Measurements from ENCODE around the gene AQP12A.

The AQP12A gene

GRCh38 chr2:240728827-240729226 lies 37.2 kb downstream of the AQP12A start:
- no peak overlapping the region for H3K4me3 ChIP-seq (ENCODE audit: insufficient read depth, low read length, poor library complexity, severe bottlenecking)
- H4K20me1 ChIP-seq (ENCODE audit: low read depth, low read length): no peaks in the 10 kb centered on the region
- no peaks in the 10 kb centered on the region for H3K27me3 ChIP-seq (ENCODE audit: low read length)
- no peaks in the 10 kb centered on the region for H3K9me3 ChIP-seq (ENCODE audit: insufficient read depth, low read length)
- H3F3A ChIP-seq (ENCODE audit: insufficient read depth): no peaks in the 10 kb centered on the region
- H3K9me2 ChIP-seq (replicated peaks; ENCODE audit: insufficient read depth, low read length): no peaks in the 10 kb centered on the region
- H3K79me2 ChIP-seq (ENCODE audit: insufficient read depth, low read length): no peaks in the 10 kb centered on the region
- H3K36me3 ChIP-seq (ENCODE audit: low read length): no peaks in the 10 kb centered on the region
- no peak overlapping the region for H3K9ac ChIP-seq (ENCODE audit: low read length)
- H3K27ac ChIP-seq (ENCODE audit: low read depth, low read length): no peak overlapping the region
- TF ChIP-seq EZH2phosphoT487 (conservative IDR thresholded peaks at IDR 0.05; ENCODE audit: low read length): no peak
- no peak for TF ChIP-seq CTCF (IDR thresholded peaks at IDR 0.05; ENCODE audit: insufficient read depth, low read length, poor library complexity, severe bottlenecking)
- H2AFZ ChIP-seq (ENCODE audit: low read depth, low read length, severe bottlenecking): no peak overlapping the region
- no peak overlapping the region for H3K4me2 ChIP-seq (ENCODE audit: low read depth, low read length, poor library complexity, severe bottlenecking)

- Histone ChIP-seq H3K9me2 (replicated peaks; ENCODE audit: insufficient read depth, low read length) (no peaks in the 10 kb centered on the region), H3F3A (ENCODE audit: insufficient read depth) (no peaks in the 10 kb centered on the region), H3K27ac (ENCODE audit: low read depth, low read length) (no peak overlapping the region), H2AFZ (ENCODE audit: low read depth, low read length, severe bottlenecking) (no peak overlapping the region), H3K4me3 (ENCODE audit: insufficient read depth, low read length, poor library complexity, severe bottlenecking) (no peak overlapping the region), H3K9ac (ENCODE audit: low read length) (no peak overlapping the region), H4K20me1 (ENCODE audit: low read depth, low read length) (no peaks in the 10 kb centered on the region), H3K79me2 (ENCODE audit: insufficient read depth, low read length) (no peaks in the 10 kb centered on the region), H3K36me3 (ENCODE audit: low read length) (no peaks in the 10 kb centered on the region), H3K4me2 (ENCODE audit: low read depth, low read length, poor library complexity, severe bottlenecking) (no peak overlapping the region), H3K27me3 (ENCODE audit: low read length) (no peaks in the 10 kb centered on the region), H3K9me3 (ENCODE audit: insufficient read depth, low read length) (no peaks in the 10 kb centered on the region)
- TF ChIP-seq CTCF (IDR thresholded peaks at IDR 0.05; ENCODE audit: insufficient read depth, low read length, poor library complexity, severe bottlenecking): no peak
- TF ChIP-seq EZH2phosphoT487 (conservative IDR thresholded peaks at IDR 0.05; ENCODE audit: low read length): no peak
These were observed 39.0 kb downstream of the AQP12A start for GRCh38 chr2:240730501-240731177.

GRCh38 chr2:240731178-240731545 lies 39.5 kb downstream of the AQP12A start:
- Histone ChIP-seq H3K27ac (ENCODE audit: low read depth, low read length) (no peak overlapping the region), H3K36me3 (ENCODE audit: low read length) (no peaks in the 10 kb centered on the region), H3K4me2 (ENCODE audit: low read depth, low read length, poor library complexity, severe bottlenecking) (no peak overlapping the region)

GRCh38 chr2:240732184-240732583 lies 40.5 kb downstream of the AQP12A start:
- no peaks in the 10 kb centered on the region for H3K36me3 ChIP-seq (ENCODE audit: low read length)

More at GRCh38 chr2:240731178-240731545, 39.5 kb downstream of the AQP12A start:
- Histone ChIP-seq H3K79me2 (ENCODE audit: insufficient read depth, low read length) (no peaks in the 10 kb centered on the region), H3F3A (ENCODE audit: insufficient read depth) (no peaks in the 10 kb centered on the region), H4K20me1 (ENCODE audit: low read depth, low read length) (no peaks in the 10 kb centered on the region), H3K9me3 (ENCODE audit: insufficient read depth, low read length) (no peaks in the 10 kb centered on the region), H3K9ac (ENCODE audit: low read length) (no peak overlapping the region), H3K27me3 (ENCODE audit: low read length) (no peaks in the 10 kb centered on the region), H3K9me2 (replicated peaks; ENCODE audit: insufficient read depth, low read length) (no peaks in the 10 kb centered on the region), H2AFZ (ENCODE audit: low read depth, low read length, severe bottlenecking) (no peak overlapping the region), H3K4me3 (ENCODE audit: insufficient read depth, low read length, poor library complexity, severe bottlenecking) (no peak overlapping the region)
- no peak for TF ChIP-seq EZH2phosphoT487 (conservative IDR thresholded peaks at IDR 0.05; ENCODE audit: low read length)

More at GRCh38 chr2:240732184-240732583, 40.5 kb downstream of the AQP12A start:
- Histone ChIP-seq H3K4me2 (ENCODE audit: low read depth, low read length, poor library complexity, severe bottlenecking) (no peak overlapping the region), H3K9me2 (replicated peaks; ENCODE audit: insufficient read depth, low read length) (no peaks in the 10 kb centered on the region), H3F3A (ENCODE audit: insufficient read depth) (no peaks in the 10 kb centered on the region), H3K9ac (ENCODE audit: low read length) (no peak overlapping the region), H3K9me3 (ENCODE audit: insufficient read depth, low read length) (no peaks in the 10 kb centered on the region), H3K27me3 (ENCODE audit: low read length) (no peaks in the 10 kb centered on the region), H2AFZ (ENCODE audit: low read depth, low read length, severe bottlenecking) (no peak overlapping the region), H3K27ac (ENCODE audit: low read depth, low read length) (no peak overlapping the region), H3K79me2 (ENCODE audit: insufficient read depth, low read length) (no peaks in the 10 kb centered on the region), H3K4me3 (ENCODE audit: insufficient read depth, low read length, poor library complexity, severe bottlenecking) (no peak overlapping the region), H4K20me1 (ENCODE audit: low read depth, low read length) (no peaks in the 10 kb centered on the region)
- TF ChIP-seq EZH2phosphoT487 (conservative IDR thresholded peaks at IDR 0.05; ENCODE audit: low read length) (no peak), CTCF (IDR thresholded peaks at IDR 0.05; ENCODE audit: insufficient read depth, low read length, poor library complexity, severe bottlenecking) (no peak)
